Right lobe of liver (tissue), 4 donors: ENCODE measurements around the gene SYPL1.

ENCODE experiments used
- CTCF ChIP-seq, 4 donors: fragments of 200-600 bp in 3 of 4; fragments of 450-650 bp in 1 of 4; IDR thresholded peaks; one replicate each; pipeline versions ENCODE4 v1.5.1 to v1.8.0; 2016 to 2022; ENCODE audit warnings: antibody characterized with exemption in 4 of 4, mild to moderate bottlenecking in 2 of 4
- POLR2A ChIP-seq: fragments of 450-650 bp; IDR thresholded peaks from one replicate; pipeline ENCODE4 v1.6.1; 2017; ENCODE audit warnings: antibody characterized with exemption, mild to moderate bottlenecking
- donor health status: DM: no; HTN: no; CAD: no.
- donor health status: DM: no; HTN: no; CAD: no.
- donor health status: DM: no; HTN: yes; CAD: no.

DNA sequence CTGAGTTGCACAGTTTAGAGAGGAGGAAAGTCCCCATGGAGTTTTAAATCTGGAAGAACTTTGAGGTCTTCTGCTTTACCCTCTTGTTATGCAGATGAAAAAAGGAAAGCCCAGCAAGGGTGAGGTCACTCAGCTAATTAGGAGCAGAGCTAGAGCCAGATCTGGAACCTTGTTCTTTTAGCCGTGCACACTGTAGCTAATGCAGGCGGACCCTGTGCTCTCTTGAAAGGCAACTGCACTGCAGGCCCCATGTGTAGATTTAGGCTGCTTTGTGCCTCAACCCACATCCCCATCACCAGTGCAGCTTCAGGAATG, 63.4 kb downstream of the SYPL1 start:
- no peak for TF ChIP-seq CTCF (IDR thresholded peaks at IDR 0.05)
- no peak for TF ChIP-seq POLR2A
